ENCODE data around the gene NEDD4L.

GRCh38 chr18:58275176-58275575 lies 231.2 kb downstream of the NEDD4L start:
- TF ChIP-seq BHLHE40 (IDR thresholded peaks at IDR 0.05; ENCODE audit: borderline replicate concordance) (no peak), TARDBP (IDR thresholded peaks at IDR 0.05) (no peak), PKNOX1 (IDR thresholded peaks at IDR 0.05) (no peak), SUZ12 (IDR thresholded peaks at IDR 0.05) (no peak), FOXM1 (IDR thresholded peaks at IDR 0.05; ENCODE audit: borderline replicate concordance) (no peak), SP1 (IDR thresholded peaks at IDR 0.05) (no peak), L3MBTL2 (conservative IDR thresholded peaks at IDR 0.05) (no peak), ZNF384 (IDR thresholded peaks at IDR 0.05) (no peak), FOXA1 (IDR thresholded peaks at IDR 0.05) (no peak), FOXK2 (IDR thresholded peaks at IDR 0.05) (no peak), NFRKB (IDR thresholded peaks at IDR 0.05) (no peak), LEF1 (IDR thresholded peaks at IDR 0.05; ENCODE audit: borderline replicate concordance) (no peak), HDGF (IDR thresholded peaks at IDR 0.05; ENCODE audit: borderline replicate concordance) (no peak)
